Vagina (tissue), 2 donors: ENCODE data around the gene PAQR5. TPM values are rescaled to one million over a fixed set of nuclear protein-coding genes. Genes with fewer than 3 reads are reported as not detected.
A peak's percentile ranks its signal among the peaks of the same experiment; 100 is the strongest.

Experiments used
- DNase-seq, 2 donors: peaks; one replicate each; pipeline ENCODE4 v3.0.0-alpha.2; 2017; ENCODE audit errors: extremely low spot score in 2 of 2
- H3K27ac ChIP-seq: fragments of 200-600 bp; sonication (generic); one replicate; pipeline ENCODE4 v1.5.1; 2019
- H3K27me3 ChIP-seq: fragments of 200-600 bp; sonication (generic); one replicate; pipeline ENCODE4 v1.5.1; 2019
- H3K36me3 ChIP-seq, 2 donors: fragments of 200-600 bp; sonication (generic); one replicate each; pipeline ENCODE4 v1.5.1; 2017 to 2019
- H3K4me1 ChIP-seq: fragments of 200-600 bp; sonication (generic); one replicate; pipeline ENCODE4 v1.5.1; 2019
- H3K4me3 ChIP-seq, 2 donors: fragments of 200-600 bp; sonication (generic); 1 replicate in 1 of 2; 2 replicates in 1 of 2; pipeline ENCODE4 v1.5.1; 2016 to 2019
- H3K9me3 ChIP-seq: fragments of 200-600 bp; sonication (generic); one replicate; pipeline ENCODE4 v1.5.1; 2019
- CTCF ChIP-seq, 3 experiments: fragments of 450-650 bp in 2 of 3; fragments of 200-600 bp in 1 of 3; sonication (generic) in 1 of 3; IDR thresholded peaks; one replicate each; pipeline ENCODE4 v1.5.1; 2017 to 2019; ENCODE audit warnings: antibody characterized with exemption in 3 of 3, mild to moderate bottlenecking in 2 of 3, moderate library complexity in 2 of 3
- POLR2A ChIP-seq, 2 donors: fragments of 450-650 bp; IDR thresholded peaks; one replicate each; pipeline ENCODE4 v1.6.1; 2017; ENCODE audit warnings: antibody characterized with exemption in 2 of 2, mild to moderate bottlenecking in 2 of 2, moderate library complexity in 2 of 2
- POLR2AphosphoS5 ChIP-seq, 2 donors: sonication (generic); formaldehyde crosslinking; IDR thresholded peaks; one replicate each; pipeline ENCODE4 v1.9.0; 2017; ENCODE audit warnings: antibody characterized with exemption in 2 of 2, mild to moderate bottlenecking in 2 of 2, low read depth in 1 of 2; ENCODE audit not compliant: insufficient read depth in 1 of 2
- intact Hi-C: fragments of 100-400 bp; cut with DNase I; formaldehyde crosslinking; loops from one replicate; pipeline ENCODE4 v1.15.1; 2023
- total RNA-seq: library from RNA; depleted of rRNA; stranded (reverse); fragments of >200 nt; gene quantifications from one replicate; pipeline ENCODE4 v1.2.3, GENCODE V29; 2016

Gene PAQR5
- total RNA-seq, 1 donor from 2014 or later, result 9.1 TPM

- no peaks in the 10 kb centered on the region for H3K4me1 ChIP-seq
- intact Hi-C loops, result no loop called here
- no peak overlapping the region for H3K27ac ChIP-seq
- H3K4me3 ChIP-seq, result no peak overlapping the region
- H3K27me3 ChIP-seq, result no peaks in the 10 kb centered on the region
- TF ChIP-seq CTCF (IDR thresholded peaks at IDR 0.05), result no peak
- DNase-seq, result no peak
- H3K36me3 ChIP-seq, result no peaks in the 10 kb centered on the region
- H3K9me3 ChIP-seq, result no peaks in the 10 kb centered on the region
Measured at GRCh38 chr15:69316291-69316690, 17.6 kb downstream of the PAQR5 start.

- DNase-seq, result no peak
- Histone ChIP-seq H3K9me3 (no peaks in the 10 kb centered on the region), H3K27ac (no peak overlapping the region), H3K27me3 (no peaks in the 10 kb centered on the region), H3K4me3 (no peak overlapping the region), H3K4me1 (no peaks in the 10 kb centered on the region), H3K36me3 (no peaks in the 10 kb centered on the region)
- TF ChIP-seq POLR2AphosphoS5 (IDR thresholded peaks at IDR 0.05; ENCODE audit: insufficient read depth in 1 of 2, low read depth in 1 of 2), result no peak
- TF ChIP-seq POLR2A (IDR thresholded peaks at IDR 0.05), result no peak
- TF ChIP-seq CTCF (IDR thresholded peaks at IDR 0.05), result no peak
- intact Hi-C loops, result no loop called here
Measured at GRCh38 chr15:69317392-69317841, 18.7 kb downstream of the PAQR5 start.

- peak in 1 of 2 donors; percentile 93 for DNase-seq
- Histone ChIP-seq H3K27me3 (no peaks in the 10 kb centered on the region), H3K4me1 (no peaks in the 10 kb centered on the region), H3K9me3 (no peaks in the 10 kb centered on the region), H3K27ac (no peak overlapping the region), H3K4me3 (no peak overlapping the region), H3K36me3 (no peaks in the 10 kb centered on the region)
- intact Hi-C loops, result no loop called here
- TF ChIP-seq POLR2AphosphoS5 (IDR thresholded peaks at IDR 0.05; ENCODE audit: insufficient read depth in 1 of 2, low read depth in 1 of 2) (no peak), CTCF (IDR thresholded peaks at IDR 0.05) (no peak), POLR2A (IDR thresholded peaks at IDR 0.05) (no peak)
Measured at GRCh38 chr15:69318033-69318432, 19.3 kb downstream of the PAQR5 start.

GRCh38 chr15:69319384-69320375 is 21.0 kb downstream of the PAQR5 start:
- Histone ChIP-seq H3K4me1 (no peaks in the 10 kb centered on the region), H3K9me3 (no peaks in the 10 kb centered on the region), H3K36me3 (no peaks in the 10 kb centered on the region), H3K27me3 (no peaks in the 10 kb centered on the region), H3K4me3 (no peak overlapping the region), H3K27ac (no peak overlapping the region)
- intact Hi-C loops, result no loop called here
- peak in 1 of 2 donors; percentile 82 for DNase-seq
- TF ChIP-seq CTCF (IDR thresholded peaks at IDR 0.05), result no peak

- no peak overlapping the region for H3K27ac ChIP-seq
- H3K9me3 ChIP-seq, result no peaks in the 10 kb centered on the region
- H3K36me3 ChIP-seq, result no peaks in the 10 kb centered on the region
- intact Hi-C loops, result no loop called here
- H3K27me3 ChIP-seq, result no peaks in the 10 kb centered on the region
- no peak for DNase-seq
- TF ChIP-seq POLR2AphosphoS5 (IDR thresholded peaks at IDR 0.05; ENCODE audit: insufficient read depth in 1 of 2, low read depth in 1 of 2) (no peak), POLR2A (IDR thresholded peaks at IDR 0.05) (no peak), CTCF (IDR thresholded peaks at IDR 0.05) (no peak)
- no peak overlapping the region for H3K4me3 ChIP-seq
- H3K4me1 ChIP-seq, result no peaks in the 10 kb centered on the region
Measured at GRCh38 chr15:69320977-69321554, 22.4 kb downstream of the PAQR5 start.
